Amniotic stem cell (primary cell): ENCODE measurements around the gene RPRD1B.
"Not testable (repeated sequence)": the region's sequence is repeated elsewhere in the genome, so short reads cannot be mapped to it uniquely, and the experiment has no call there.

Source experiments
- DNase-seq: peaks from one replicate; lab custom pipeline; 2025; lab: John Stamatoyannopoulos, UW

The RPRD1B gene

GRCh38 chr20:38106461-38106860, 72.9 kb downstream of the RPRD1B start:
- DNase-seq = no peak

GRCh38 chr20:38107386-38107785, 73.8 kb downstream of the RPRD1B start:
- not testable (repeated sequence) for DNase-seq

DNA sequence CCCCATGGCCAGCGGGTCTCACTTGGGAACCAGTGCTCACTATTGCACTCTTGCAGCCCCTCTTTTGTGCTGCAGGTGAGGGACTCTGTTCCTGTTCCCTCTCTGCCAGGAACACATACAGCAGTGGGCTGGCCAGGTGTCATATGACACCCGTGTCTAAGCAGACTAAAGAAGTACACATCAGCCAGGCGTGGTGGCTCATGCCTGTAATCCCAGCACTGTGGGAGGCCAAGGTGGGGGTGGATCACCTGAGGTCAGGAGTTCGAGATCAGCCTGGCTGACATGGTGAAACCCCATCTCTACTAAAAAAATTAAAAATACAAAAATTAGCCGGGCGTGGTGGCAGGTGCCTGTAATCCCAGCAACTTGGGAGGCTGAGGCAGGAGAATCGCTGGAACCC, 74.4 kb downstream of the RPRD1B start:
- not testable (repeated sequence) for DNase-seq

DNA sequence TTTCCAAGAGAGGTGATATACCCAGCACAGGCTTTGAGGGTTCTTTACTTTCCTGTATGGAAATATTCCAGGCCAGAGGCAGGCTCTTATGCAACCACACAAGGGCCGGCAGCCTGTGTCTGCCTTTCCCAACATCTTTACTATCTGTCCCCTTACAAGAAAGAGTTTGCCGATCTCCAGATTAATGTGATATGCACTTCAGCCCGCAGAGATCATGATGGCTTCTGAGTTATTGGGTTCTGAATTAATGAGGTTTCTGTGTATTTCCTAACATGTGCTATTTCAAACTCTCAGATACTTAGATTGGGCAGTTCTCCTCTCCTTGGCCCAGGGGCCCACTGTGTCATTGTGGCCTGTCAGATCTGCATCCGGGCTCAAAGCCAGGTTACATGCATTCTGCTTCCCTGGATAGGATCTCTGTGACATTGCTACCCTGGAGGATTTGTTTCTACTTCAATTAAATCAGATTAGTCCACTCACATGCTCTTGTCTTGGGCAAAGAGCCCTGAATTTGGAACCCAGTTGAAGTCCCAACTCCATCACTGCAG, 75.0 kb downstream of the RPRD1B start:
- DNase-seq = no peak

GRCh38 chr20:38108986-38109541, 75.5 kb downstream of the RPRD1B start:
- DNase-seq = no peak

- peak; percentile 49 for DNase-seq
Observed at GRCh38 chr20:38109591-38110524, 76.3 kb downstream of the RPRD1B start.

GRCh38 chr20:38110525-38111178, 77.1 kb downstream of the RPRD1B start:
- DNase-seq = no peak

- no peak for DNase-seq
Observed at GRCh38 chr20:38111366-38112232, 78.1 kb downstream of the RPRD1B start.

- DNase-seq = no peak
Observed at GRCh38 chr20:38112261-38112929, 78.8 kb downstream of the RPRD1B start.

DNA sequence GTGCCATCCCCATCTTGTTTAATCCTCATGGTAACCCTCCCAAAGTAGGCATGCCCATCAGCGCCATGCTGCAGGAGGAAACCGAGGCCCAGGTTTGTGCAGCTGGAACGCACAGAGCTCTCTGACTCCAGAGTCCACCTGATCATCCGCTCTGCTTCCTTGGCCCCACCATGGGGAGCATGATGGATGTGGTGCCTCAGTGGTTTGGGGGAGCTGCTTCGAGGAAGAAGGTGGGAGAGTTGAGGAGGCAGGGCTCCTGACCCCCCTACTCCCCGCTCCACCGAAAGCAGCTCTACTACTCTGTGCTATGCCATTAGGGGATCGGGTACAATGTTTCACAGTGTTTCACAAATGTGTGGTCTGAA, 79.4 kb downstream of the RPRD1B start:
- DNase-seq = no peak

DNA sequence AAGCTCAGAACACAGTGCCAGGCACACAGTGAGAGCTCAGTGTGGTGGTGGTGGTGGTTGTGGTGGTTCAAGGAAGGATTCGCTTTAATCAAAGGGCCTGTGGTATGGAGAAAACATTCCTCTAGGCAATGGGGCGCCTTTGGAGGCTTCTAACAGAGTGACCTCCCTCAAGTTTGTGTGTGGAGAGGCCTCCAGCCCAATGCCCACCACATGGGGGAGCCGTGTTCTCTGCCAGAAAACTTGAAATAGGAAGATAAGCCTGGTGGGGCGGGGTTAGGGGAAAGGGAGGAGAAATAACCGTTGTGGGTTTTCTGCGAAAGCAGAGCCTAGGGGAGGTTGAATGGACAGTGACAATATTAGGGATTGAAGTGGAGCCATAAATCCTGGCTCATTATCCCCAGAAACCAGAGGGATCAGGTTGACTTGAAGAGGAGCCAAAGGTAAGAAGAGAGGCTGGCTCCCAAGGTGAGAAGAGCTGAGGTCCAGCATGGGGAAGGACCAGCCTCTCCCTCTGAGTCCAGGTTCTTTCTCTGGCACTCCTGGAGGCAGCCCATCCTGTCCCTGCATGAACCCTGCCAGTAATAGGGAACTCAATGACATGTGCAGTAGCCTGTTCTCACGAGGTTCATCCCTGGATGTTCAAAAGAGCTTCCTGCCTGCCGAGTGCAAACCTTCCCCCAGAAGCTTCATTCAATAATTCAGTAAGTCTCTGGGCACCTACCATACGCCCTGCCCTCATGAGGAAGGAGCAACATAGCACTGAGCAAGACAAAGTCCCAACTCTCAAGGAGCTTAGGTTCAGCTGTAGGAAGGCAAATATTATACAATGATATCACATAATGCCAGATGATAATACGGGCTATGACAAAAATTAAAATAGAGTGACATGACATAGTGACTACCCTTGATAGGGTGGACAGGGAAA, 80.1 kb downstream of the RPRD1B start:
- no peak for DNase-seq

- DNase-seq = no peak
Observed at GRCh38 chr20:38114353-38114791, 80.8 kb downstream of the RPRD1B start.

GRCh38 chr20:38115205-38115604, 81.7 kb downstream of the RPRD1B start:
- DNase-seq = no peak

- DNase-seq = no peak
Observed at GRCh38 chr20:38115896-38116295, 82.3 kb downstream of the RPRD1B start.

- DNase-seq = no peak
Observed at GRCh38 chr20:38116409-38117165, 83.0 kb downstream of the RPRD1B start.

- no peak for DNase-seq
Observed at GRCh38 chr20:38117205-38117604, 83.7 kb downstream of the RPRD1B start.

- peak; percentile 68 for DNase-seq
Observed at GRCh38 chr20:38117635-38118034, 84.1 kb downstream of the RPRD1B start.

DNA sequence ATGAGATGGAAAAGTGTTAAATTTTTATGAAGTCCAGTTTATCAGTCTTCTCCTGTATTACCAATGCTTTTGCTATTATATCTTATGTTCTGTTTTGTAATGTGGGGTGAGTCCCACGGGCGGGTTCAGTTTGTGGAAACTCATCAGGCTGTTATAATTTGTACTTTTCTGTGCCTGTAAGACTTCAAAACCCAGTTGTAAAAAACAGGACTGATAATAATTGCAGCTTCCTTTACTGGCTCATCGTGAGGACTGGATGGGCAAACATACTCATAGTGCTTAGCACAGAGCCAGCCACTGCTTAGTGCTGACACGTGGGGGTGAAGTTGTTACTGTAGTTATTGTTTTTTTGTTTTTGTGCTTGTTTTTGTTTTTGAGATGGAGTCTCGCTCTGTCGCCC, 85.9 kb downstream of the RPRD1B start:
- DNase-seq = no peak

DNA sequence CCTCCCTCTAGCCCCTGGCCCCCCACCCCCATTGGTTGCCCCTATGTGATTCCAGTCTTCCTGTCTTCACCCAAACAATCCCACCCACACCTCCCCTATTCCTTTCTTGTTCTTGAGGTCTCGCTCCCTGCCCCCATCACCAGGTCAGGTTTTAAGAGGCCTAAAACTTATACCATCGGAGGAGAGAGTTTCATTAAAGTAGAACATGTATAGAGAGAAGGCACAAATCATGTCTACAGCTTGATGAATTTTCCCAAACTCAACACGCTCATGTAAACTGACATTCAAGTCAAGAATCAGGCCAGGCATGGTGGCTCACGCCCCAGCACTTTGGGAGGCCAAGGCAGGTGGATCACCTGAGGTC, 87.1 kb downstream of the RPRD1B start:
- no peak for DNase-seq
